HG03139 (cell line): Measurements from ENCODE around the gene TMEM178A.
"Not testable (repeated sequence)": the region's sequence is repeated elsewhere in the genome, so short reads cannot be mapped to it uniquely, and the experiment has no call there.

ENCODE experiments used
- ATAC-seq: cut with Tn5 transposase; IDR thresholded peaks from one replicate; pipeline ENCODE4 v1.9.1; 2021; ENCODE audit not compliant: unreplicated experiment

TMEM178A gene

GRCh38 chr2:39647104-39647765 is 18.5 kb upstream of the TMEM178A start:
- no peak for ATAC-seq

- no peak for ATAC-seq
Observed at GRCh38 chr2:39648580-39648979, 17.1 kb upstream of the TMEM178A start.

GRCh38 chr2:39649511-39649910 is 16.2 kb upstream of the TMEM178A start:
- no peak for ATAC-seq

DNA sequence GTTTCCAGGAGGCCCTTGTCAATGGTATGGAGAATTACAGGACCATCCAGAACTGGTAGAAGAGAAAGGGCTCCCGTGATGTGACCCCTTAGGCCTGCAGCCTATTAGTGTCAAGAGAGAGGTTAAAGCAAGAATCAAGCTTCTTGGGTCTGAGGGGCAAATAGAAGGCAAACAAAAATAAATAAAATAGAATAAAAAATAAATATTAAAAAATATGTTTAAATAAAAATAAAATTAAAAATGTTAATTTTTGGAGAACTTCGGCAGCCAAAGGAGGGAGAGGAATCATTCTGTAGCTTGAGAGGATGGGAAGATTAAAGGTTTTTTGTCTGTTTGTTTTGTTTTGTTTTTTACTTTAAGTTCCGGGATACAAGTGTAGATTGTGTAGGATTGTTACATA is 15.2 kb upstream of the TMEM178A start:
- no peak for ATAC-seq

DNA sequence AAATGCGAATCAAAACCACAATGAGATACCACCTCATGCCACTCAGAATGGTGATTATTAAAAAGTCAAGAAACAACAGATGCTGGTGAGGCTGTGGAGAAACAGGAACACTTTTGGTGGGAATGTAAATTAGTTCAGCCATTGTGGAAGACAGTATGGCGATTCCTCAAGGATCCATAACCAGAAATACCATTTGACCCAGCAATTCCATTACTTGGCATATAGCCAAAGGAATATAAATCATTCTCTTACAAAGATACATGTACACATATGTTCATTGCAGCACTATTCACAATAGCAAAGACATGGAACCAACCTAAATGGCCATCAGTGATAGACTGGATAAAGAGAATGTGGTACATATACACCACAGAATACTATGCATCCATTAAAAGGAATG is 9.5 kb upstream of the TMEM178A start:
- ATAC-seq = not testable (repeated sequence)

GRCh38 chr2:39657287-39657937 is 8.3 kb upstream of the TMEM178A start:
- no peak for ATAC-seq

GRCh38 chr2:39658371-39658770 is 7.3 kb upstream of the TMEM178A start:
- ATAC-seq = no peak

DNA sequence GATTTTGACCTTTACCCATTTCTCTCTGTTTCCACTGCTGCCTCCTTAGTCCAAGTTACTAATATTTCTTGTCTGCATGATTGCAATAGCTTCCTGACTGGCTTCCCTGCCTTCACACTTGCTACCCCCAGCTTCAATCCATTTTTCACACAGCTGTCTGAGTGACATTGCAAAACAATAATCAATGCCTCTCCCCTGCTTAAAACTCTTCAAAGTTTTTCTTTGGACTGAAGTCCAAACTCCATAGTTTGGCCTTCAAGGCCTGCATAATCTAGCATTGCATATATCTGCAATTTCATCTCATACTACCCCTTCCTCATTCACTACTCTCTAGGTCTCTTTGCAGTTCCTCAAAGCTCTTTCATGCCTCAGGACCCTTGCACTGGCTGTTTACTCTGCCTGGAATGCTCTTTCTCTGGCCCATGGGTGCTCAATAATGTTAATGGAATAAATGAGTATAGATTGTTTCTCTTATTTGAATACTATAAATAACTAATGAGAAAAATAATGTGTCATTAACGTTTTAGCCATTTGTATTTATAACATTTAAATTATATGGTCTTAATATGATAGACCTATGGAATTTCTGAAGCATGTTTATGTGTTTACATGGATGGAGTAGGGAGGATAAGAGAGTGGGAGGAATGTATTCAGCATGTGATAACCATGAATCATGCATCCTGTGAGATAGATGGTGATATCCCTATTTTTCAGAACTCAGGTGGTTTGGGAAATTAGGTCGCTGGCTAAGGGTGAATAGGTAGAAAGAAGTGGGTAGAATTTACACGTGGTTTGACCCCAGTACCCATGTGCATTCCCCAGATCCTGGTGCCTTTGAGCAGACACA is 5.7 kb upstream of the TMEM178A start:
- ATAC-seq = no peak

DNA sequence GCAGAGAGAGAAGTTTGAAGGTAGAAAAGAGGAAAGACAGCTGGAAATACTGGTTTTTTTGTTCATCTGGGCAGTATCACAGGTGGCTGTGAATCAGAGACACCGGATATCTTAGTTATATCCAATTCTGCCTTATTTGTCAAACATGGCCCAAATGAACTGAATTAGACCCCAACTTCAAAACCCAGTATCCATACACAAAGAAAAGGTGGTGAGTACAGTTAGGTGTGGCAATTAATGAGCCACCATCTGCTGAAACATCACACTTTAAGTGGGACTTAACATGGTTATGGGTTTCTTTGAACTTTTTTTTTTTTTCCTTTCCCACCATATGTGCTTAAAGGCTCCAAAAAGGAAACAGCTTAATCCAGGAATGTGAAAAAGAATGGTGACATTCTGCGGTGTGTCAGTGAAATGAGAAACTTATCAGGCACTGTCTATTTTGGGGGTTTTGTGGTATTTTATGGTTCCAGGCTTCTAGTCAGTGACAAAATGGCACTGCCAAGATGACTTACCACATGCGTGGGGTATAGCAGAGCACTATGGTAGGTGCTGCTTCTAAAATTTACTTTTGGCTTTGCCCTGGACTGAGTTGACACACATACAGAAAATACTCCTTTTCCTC is 5.0 kb upstream of the TMEM178A start:
- no peak for ATAC-seq

DNA sequence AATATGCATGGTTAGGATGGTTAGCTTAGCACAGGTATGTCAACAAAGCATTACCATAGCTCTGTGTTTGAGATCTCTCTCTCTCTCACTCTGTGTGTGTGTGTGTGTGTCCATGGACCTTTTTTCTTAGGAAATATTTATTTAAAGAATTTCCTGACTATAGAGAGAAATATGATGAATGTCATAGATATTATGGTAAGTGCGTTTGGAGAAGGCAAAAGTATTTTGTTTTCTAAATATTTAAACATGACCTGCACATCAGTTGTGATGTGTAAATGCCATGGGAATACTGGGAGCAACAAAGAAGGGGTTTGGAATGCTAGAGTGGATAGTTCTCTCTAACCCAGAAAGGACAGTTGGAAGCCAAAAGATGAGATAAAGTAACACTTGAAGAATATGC is 3.9 kb upstream of the TMEM178A start:
- ATAC-seq = no peak

GRCh38 chr2:39663187-39663930 is 2.4 kb upstream of the TMEM178A start:
- no peak for ATAC-seq

GRCh38 chr2:39664232-39664887 is 1.4 kb upstream of the TMEM178A start:
- no peak for ATAC-seq

DNA sequence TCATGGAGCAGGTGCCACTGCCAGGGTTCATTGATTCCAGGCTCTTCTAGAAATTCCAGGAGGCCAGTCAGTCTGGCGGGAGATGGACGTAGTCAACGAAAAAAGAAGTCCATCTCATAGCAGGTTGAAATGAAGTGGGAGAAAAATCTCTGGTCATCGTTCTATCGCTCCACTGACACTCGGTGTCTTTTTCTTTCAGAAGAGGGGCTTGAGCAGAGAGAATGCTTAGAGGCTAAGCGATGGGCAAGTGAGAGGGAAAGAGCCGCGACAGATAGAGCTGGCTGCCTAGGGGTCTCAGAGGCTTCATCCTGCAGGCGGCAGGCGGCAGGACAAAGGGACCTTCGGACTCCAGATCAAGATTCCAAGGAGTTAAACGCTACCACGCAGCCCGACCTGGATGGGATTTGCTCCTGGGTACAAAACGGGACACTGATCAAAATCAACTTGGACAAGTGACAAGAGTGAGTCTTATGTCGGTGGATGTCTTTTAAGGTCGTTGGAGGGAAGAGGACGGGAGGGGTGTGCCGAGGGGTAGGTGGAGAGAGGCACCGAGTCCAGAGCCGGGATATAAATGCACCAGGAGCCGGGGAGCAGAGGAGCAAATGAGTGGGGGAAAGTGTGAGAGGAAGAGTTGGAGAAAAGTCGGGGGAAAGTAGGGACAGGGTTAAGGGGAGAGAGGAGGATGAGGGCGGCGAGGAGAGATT is 677 bp upstream of the TMEM178A start:
- ATAC-seq = no peak

GRCh38 chr2:39666491-39667101 is 879 bp downstream of the TMEM178A start:
- no peak for ATAC-seq

GRCh38 chr2:39667104-39667885 is 1.6 kb downstream of the TMEM178A start:
- ATAC-seq = no peak

GRCh38 chr2:39667886-39668276 is 2.2 kb downstream of the TMEM178A start:
- no peak for ATAC-seq

- ATAC-seq = no peak
Observed at GRCh38 chr2:39668576-39669080, 2.9 kb downstream of the TMEM178A start.

- ATAC-seq = no peak
Observed at GRCh38 chr2:39671604-39672003, 5.9 kb downstream of the TMEM178A start.
